MM.1S (cell line): Measurements from ENCODE around the gene CTNNA2.

Experiments
- EZH2 ChIP-seq: fragments of 300-600 bp; sonication (generic); optimal IDR thresholded peaks from 2 replicates; pipeline ENCODE3; 2017; ENCODE audit warnings: low read depth, mild to moderate bottlenecking, antibody characterized with exemption, low read length, mixed read lengths
- EZH2phosphoT487 ChIP-seq: fragments of 300-600 bp; sonication (generic); IDR thresholded peaks from 2 replicates; pipeline ENCODE4 v1.6.1; 2018; ENCODE audit warnings: antibody characterized with exemption, low read length
- TF ChIP-seq, protein P1 (sequence below): fragments of 300-600 bp; sonication (generic); IDR thresholded peaks from 2 replicates; pipeline ENCODE4 v1.5.1; 2016; ENCODE audit warnings: antibody characterized with exemption, low read length, mixed read lengths

GRCh38 chr2:80209458-80209857 lies 696.6 kb downstream of the CTNNA2 start:
- TF ChIP-seq, protein P1, sequence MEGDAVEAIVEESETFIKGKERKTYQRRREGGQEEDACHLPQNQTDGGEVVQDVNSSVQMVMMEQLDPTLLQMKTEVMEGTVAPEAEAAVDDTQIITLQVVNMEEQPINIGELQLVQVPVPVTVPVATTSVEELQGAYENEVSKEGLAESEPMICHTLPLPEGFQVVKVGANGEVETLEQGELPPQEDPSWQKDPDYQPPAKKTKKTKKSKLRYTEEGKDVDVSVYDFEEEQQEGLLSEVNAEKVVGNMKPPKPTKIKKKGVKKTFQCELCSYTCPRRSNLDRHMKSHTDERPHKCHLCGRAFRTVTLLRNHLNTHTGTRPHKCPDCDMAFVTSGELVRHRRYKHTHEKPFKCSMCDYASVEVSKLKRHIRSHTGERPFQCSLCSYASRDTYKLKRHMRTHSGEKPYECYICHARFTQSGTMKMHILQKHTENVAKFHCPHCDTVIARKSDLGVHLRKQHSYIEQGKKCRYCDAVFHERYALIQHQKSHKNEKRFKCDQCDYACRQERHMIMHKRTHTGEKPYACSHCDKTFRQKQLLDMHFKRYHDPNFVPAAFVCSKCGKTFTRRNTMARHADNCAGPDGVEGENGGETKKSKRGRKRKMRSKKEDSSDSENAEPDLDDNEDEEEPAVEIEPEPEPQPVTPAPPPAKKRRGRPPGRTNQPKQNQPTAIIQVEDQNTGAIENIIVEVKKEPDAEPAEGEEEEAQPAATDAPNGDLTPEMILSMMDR = no peak
- TF ChIP-seq EZH2phosphoT487 (no peak), EZH2 (no peak)
